ENCODE results near the gene RHOBTB1.
"Not testable (repeated sequence)": the region's sequence is repeated elsewhere in the genome, so short reads cannot be mapped to it uniquely, and the experiment has no call there.

Gene RHOBTB1

GRCh38 chr10:60869652-60870415 is 74.2 kb downstream of the RHOBTB1 start:
- DNase-seq (ENCODE audit: extremely low read depth in 1 of 2, low read depth in 1 of 2): no peak

DNA sequence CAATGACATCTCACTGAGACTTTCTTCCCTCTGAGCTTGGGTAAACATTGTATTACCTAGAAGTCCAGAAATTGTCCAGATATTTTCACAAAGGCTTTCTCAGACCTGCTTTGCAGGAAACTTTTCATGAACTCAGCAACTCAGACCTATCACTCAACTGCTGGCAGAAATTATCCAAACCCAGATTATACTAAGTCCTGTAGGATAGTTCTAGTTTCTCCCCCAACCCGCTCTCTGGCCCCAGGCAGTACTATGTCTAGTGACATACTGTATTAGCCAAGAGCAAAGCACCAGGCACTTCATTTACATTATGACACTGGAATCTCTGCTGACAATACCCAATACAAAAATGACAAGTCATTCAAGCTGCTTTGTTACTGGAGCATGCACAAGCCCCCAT is 75.0 kb downstream of the RHOBTB1 start:
- no peak for DNase-seq (ENCODE audit: extremely low read depth in 1 of 2, low read depth in 1 of 2)

- no peak for DNase-seq (ENCODE audit: extremely low read depth in 1 of 2, low read depth in 1 of 2)
Observed at GRCh38 chr10:60865198-60865783, 78.7 kb downstream of the RHOBTB1 start.

GRCh38 chr10:60863796-60864195 is 80.2 kb downstream of the RHOBTB1 start:
- no peak for DNase-seq (ENCODE audit: extremely low read depth in 1 of 2, low read depth in 1 of 2)

DNA sequence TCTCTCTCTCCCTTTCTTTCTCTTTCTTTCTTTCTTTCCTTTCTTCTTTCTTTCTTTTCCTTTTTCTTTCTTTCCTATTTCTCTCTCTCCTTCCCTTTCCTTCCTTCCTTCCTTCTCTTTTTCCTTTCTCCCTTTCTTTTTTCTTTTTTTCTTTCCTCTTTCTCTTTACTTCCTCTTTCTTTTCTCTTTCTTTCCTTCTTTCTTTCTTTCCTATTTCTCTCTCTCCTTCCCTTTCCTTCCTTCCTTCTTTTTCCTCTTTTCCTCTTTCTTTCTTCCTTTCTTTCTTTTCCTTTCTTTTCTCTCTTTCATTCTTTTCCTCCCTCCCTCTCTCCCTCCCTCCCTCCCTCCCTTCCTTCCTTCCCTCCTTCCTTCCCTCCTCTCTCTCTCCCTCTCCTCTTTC is 81.5 kb downstream of the RHOBTB1 start:
- DNase-seq (ENCODE audit: extremely low read depth in 1 of 2, low read depth in 1 of 2): no peak

GRCh38 chr10:60856405-60856804 is 87.6 kb downstream of the RHOBTB1 start:
- no peak for DNase-seq (ENCODE audit: extremely low read depth in 1 of 2, low read depth in 1 of 2)

DNA sequence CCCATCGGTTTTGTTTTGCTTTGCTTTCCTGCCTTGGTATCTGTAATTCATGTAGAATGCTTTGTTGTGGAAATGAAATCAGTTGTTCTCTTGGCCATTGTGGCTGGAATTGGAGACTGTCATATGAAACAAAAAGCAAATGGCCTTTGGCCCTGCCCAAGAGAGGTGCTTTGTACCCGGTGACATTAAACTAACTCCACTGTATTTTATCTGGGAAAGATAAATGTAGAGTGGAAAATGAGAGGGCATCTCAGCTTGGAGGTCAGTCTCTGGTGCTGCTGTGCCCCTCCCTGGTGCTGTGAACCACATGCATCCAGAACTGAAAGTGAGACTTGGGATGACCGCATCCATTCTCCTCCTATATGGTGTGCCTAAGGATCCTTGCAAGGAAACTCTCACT is 90.3 kb downstream of the RHOBTB1 start:
- DNase-seq (ENCODE audit: extremely low read depth in 1 of 2, low read depth in 1 of 2): no peak

DNA sequence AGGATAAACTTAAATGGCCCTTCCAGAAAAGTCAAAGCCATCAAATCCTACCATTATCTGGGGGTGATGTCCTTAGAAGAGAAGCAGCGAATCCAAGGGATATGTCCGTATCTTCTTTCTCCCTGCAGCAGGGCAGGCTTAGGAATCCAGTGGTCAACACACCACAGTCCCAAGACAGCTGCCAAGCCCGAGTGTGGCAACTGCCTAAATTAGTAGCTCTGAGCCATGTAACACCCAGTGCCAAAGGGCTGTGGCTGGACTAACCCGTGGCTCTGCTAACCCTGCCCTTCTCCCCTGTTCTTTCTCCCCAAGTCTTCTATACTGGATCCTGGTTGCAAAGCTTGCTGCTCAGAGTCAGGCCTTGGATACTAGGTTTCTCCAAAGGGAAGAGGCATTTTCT is 90.9 kb downstream of the RHOBTB1 start:
- DNase-seq (ENCODE audit: extremely low read depth in 1 of 2, low read depth in 1 of 2): no peak

- DNase-seq (ENCODE audit: extremely low read depth in 1 of 2, low read depth in 1 of 2): no peak
Observed at GRCh38 chr10:60849740-60850139, 94.2 kb downstream of the RHOBTB1 start.

DNA sequence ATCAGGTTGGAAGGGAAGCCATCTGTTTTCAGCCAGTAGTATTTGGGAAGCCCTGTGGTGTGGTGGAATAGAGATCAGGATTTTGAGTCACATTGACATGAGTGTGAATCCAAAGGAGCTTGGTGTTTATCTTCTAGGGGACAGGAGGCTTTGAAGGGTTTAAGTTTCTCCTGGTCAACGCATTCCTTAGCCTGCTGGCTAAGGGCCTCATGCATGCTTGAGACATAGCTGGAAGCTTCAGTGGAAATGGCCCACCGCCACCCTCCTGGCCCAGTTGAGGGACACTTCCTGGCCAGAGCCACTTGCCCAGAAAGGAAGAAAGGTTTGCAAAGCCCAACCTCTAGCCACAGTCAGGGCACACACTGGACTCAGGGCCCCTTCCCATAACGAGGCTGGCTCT is 94.8 kb downstream of the RHOBTB1 start:
- no peak for DNase-seq (ENCODE audit: extremely low read depth in 1 of 2, low read depth in 1 of 2)

DNA sequence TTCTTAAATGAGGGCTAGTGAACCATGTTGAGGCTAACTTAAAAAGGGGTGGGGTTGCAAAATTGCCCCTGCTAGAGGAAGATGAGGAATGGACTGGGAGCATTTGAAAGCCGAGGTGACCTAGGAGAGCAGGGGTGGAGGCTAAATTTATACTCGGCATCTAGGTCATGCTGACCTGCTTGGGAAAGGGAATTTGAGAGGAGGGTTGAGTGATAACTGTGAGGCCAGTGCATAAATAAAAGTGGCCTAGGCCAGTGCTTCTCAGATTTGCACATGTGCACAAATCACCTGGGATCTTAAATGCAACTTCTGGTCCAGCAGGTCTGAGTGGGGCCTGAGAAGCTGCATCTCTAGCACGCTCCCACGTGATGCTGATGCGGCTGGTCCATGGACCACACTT is 95.3 kb downstream of the RHOBTB1 start:
- no peak for DNase-seq (ENCODE audit: extremely low read depth in 1 of 2, low read depth in 1 of 2)

DNA sequence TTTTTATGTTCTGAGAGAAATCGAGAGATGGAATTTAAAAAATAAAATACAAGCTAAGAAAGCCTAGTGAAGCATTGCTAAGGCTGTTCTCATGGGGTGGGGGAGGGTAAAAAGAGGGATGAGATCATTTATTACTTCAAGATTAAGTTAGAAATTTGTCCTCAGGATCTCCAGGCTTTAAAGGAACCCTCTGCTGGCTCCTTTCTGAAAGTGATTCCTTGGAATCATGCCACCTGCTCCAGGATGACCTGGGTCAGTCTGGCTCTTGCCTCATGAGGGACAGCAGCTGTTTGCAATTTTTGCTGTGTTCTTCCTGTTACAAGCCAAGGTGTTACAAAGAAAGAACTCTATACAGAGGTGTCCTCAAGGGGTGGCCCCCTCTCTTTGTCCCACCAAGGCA is 95.9 kb downstream of the RHOBTB1 start:
- no peak for DNase-seq (ENCODE audit: extremely low read depth in 1 of 2, low read depth in 1 of 2)

DNA sequence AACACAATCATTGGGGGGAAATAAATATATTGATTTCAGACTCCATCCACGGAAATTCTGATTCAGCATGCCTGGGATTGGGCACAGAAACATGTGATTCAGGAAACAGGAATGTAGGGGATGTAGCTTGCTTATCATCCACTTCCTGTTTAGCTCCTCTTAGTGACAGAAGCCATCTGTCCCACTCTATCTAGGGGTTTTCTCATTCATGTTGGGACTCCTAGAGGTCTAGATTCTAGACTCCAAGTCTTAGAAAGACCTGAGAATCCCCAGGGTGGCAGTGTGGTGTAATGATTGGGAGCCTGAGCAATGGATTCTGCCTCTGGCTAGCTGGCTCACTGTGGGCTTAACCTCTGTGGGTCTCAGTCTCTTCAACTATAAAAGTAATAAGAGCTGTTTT is 97.8 kb downstream of the RHOBTB1 start:
- DNase-seq (ENCODE audit: extremely low read depth in 1 of 2, low read depth in 1 of 2): no peak

DNA sequence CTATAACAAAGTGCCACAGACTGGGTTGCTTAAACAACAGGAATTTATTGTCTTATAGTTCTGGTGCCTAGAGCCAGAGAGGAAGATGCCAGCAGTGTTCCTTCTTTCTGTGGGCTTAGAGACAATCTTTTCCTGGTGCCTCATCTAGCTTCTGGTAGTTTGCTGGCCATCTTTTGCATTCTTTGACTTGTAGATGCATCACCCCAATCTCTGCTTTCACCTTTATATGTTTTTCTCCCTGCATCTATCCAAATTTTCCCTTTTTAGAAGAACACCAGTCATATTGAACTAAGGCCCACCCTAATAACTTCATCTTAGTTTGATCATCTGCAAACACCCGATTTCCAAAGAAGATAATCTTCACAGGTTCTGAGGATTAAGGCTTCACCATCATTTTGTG is 98.9 kb downstream of the RHOBTB1 start:
- DNase-seq (ENCODE audit: extremely low read depth in 1 of 2, low read depth in 1 of 2): no peak

- DNase-seq (ENCODE audit: extremely low read depth in 1 of 2, low read depth in 1 of 2): no peak
Observed at GRCh38 chr10:60842694-60843093, 101.3 kb downstream of the RHOBTB1 start.

DNA sequence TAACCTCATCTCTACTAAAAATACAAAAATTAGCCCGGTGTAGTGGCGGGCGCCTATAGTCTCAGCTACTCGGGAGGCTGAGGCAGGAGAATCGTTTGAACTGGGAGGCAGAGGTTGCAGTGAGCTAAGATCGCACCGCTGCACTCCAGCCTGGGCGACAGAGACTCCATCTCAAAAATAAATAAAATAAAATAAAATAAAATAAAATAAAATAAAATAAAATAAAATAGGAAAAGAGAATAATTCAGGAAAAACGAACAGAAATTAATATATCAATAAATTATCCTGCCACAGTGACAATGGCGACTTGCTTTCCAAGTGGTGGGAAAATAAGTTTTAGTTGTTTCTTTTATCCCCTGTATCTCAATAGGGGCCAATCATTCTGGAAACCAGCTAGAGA is 102.8 kb downstream of the RHOBTB1 start:
- not testable (repeated sequence) for DNase-seq (ENCODE audit: extremely low read depth in 1 of 2, low read depth in 1 of 2)

DNA sequence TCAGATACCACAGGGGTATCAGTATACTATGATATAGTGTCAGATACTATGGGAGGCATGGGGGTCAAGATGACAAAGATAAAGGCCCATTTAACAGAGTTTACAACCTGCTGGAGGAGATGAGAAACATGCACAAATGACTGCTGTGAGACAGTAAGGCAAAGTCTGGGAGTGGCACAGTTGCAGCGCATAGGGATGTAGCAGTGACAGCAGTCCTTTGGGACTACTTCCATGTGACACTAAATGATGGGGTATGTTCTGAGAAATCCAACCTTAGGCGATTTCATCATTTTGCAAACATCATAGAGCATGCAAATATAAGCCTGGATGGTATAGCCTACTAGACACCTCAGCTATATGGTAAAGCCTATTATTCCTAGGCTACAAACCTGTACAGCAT is 108.9 kb downstream of the RHOBTB1 start:
- no peak for DNase-seq (ENCODE audit: extremely low read depth in 1 of 2, low read depth in 1 of 2)

DNA sequence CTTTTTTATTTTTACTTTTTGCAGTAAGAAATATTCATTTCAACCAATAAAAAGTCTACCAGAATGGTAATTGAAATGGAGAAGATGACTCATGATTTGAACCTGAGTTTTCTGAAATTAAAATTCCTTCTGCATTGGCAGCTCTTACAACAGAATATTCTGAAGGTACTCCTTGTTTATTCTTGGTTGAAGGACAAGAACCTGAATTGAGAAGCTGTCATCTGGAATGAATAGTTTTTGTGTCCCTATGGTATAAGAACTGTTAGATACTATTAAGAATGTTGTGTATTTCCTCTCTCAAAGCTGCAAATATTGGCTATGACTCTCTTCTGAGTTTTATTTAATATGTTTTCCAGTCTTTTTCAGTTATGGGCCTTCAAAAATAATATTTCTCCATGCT is 109.6 kb downstream of the RHOBTB1 start:
- DNase-seq (ENCODE audit: extremely low read depth in 1 of 2, low read depth in 1 of 2): no peak

- not testable (repeated sequence) for DNase-seq (ENCODE audit: extremely low read depth in 1 of 2, low read depth in 1 of 2)
Observed at GRCh38 chr10:60832136-60832535, 111.8 kb downstream of the RHOBTB1 start.

GRCh38 chr10:60828489-60828852 is 115.5 kb downstream of the RHOBTB1 start:
- no peak for DNase-seq (ENCODE audit: extremely low read depth in 1 of 2, low read depth in 1 of 2)

GRCh38 chr10:60827791-60828488 is 116.0 kb downstream of the RHOBTB1 start:
- DNase-seq (ENCODE audit: extremely low read depth in 1 of 2, low read depth in 1 of 2): no peak

DNA sequence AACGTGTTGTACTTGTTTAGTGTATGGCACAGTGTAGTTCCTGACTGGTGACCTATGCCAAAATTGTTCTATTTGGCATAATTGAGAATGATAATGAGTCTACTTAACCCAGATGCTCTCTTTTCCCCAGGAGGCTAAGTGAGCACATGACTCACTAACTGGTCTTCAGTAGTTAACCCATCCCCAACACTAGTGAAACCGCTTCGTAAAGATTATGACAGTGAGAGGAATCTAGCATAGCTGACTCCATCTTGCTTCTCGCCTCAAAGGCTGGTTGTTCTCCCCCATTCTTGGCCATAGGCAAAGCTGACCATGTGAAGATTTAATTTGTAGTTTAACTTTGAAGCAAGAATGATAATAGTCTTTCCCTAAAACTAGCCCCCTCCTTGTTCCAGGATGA is 118.5 kb downstream of the RHOBTB1 start:
- no peak for DNase-seq (ENCODE audit: extremely low read depth in 1 of 2, low read depth in 1 of 2)
